IMR-90 (cell line): ENCODE data around the gene MYL10. TPM values are rescaled to one million over a fixed set of nuclear protein-coding genes. Genes with fewer than 3 reads are reported as not detected.

Experiments
- ATAC-seq: fragments of 200-7000 bp; cut with Tn5 transposase; 2 replicates; pipeline ENCODE4 v1.9.1; 2020; ENCODE audit warnings: low read depth, mild to moderate bottlenecking, moderate library complexity
- BruUV-seq: library from RNA; stranded (reverse); fragments of 400-500 nt; replicated peaks from 2 replicates; lab custom pipeline; 2021; lab: Mats Ljungman, UMichigan
- CTCF ChIA-PET: fragments of 300-600 bp; formaldehyde crosslinking; extraction: SDS; loops from one replicate; lab custom pipeline; 2021; ENCODE audit warnings: antibody characterized with exemption; lab: Yijun Ruan, JAX
- POLR2A ChIA-PET: fragments of 300-600 bp; sonication (Branson Sonifier 250); formaldehyde crosslinking; loops from one replicate; lab custom pipeline; 2022; ENCODE audit warnings: antibody characterized with exemption; ENCODE audit not compliant: unreplicated experiment; lab: Charles Lee
- DNase-seq: peaks from one replicate; pipeline ENCODE4 v3.0.0; 2013
- H2AFZ ChIP-seq: replicated peaks from 2 replicates; pipeline ENCODE3; 2013; ENCODE audit warnings: low read length, mild to moderate bottlenecking; ENCODE audit not compliant: poor library complexity
- H2AK5ac ChIP-seq: 2 replicates; pipeline ENCODE4 v1.6.1; 2013; ENCODE audit warnings: low read depth, low read length, inconsistent platforms
- H2AK9ac ChIP-seq: replicated peaks from 2 replicates; pipeline ENCODE3; 2013; ENCODE audit warnings: mild to moderate bottlenecking, low read depth, low read length, moderate library complexity; ENCODE audit not compliant: poor library complexity
- H2BK120ac ChIP-seq: 2 replicates; pipeline ENCODE4 v1.6.1; 2013; ENCODE audit warnings: low read depth, low read length, inconsistent platforms
- H2BK15ac ChIP-seq: 3 replicates; pipeline ENCODE4 v1.6.1; 2013; ENCODE audit warnings: low read depth, low read length, inconsistent platforms
- H2BK20ac ChIP-seq: 2 replicates; pipeline ENCODE4 v1.6.1; 2013; ENCODE audit warnings: low read depth, mild to moderate bottlenecking, inconsistent platforms, low read length, moderate library complexity
- H2BK5ac ChIP-seq: 2 replicates; pipeline ENCODE4 v1.6.1; 2013; ENCODE audit warnings: mild to moderate bottlenecking, low read depth, low read length, inconsistent platforms; ENCODE audit not compliant: poor library complexity, severe bottlenecking
- H3K14ac ChIP-seq: replicated peaks from 2 replicates; pipeline ENCODE4 v1.6.1; 2013; ENCODE audit warnings: low read depth, low read length, inconsistent platforms
- H3K18ac ChIP-seq: 2 replicates; pipeline ENCODE4 v1.6.1; 2013; ENCODE audit warnings: low read depth, low read length, control low read depth
- H3K23ac ChIP-seq: 2 replicates; pipeline ENCODE4 v1.6.1; 2013; ENCODE audit warnings: low read depth, low read length, inconsistent platforms
- H3K27ac ChIP-seq: 2 replicates; pipeline ENCODE4 v1.5.1; 2013; ENCODE audit warnings: mild to moderate bottlenecking, control low read depth, low read length; ENCODE audit not compliant: insufficient read depth
- H3K27me3 ChIP-seq: 2 replicates; pipeline ENCODE4 v1.6.1; 2013; ENCODE audit warnings: low read length; ENCODE audit not compliant: control insufficient read depth, insufficient read depth
- H3K36me3 ChIP-seq: 2 replicates; pipeline ENCODE4 v1.6.1; 2013; ENCODE audit warnings: low read length, mixed read lengths; ENCODE audit not compliant: control insufficient read depth, insufficient read depth
- H3K4ac ChIP-seq: 2 replicates; pipeline ENCODE4 v1.6.1; 2013; ENCODE audit warnings: low read depth, low read length, inconsistent platforms
- H3K4me1 ChIP-seq: 2 replicates; pipeline ENCODE4 v1.6.1; 2013; ENCODE audit warnings: low read length, mixed read lengths; ENCODE audit not compliant: control insufficient read depth, insufficient read depth
- H3K4me2 ChIP-seq: 2 replicates; pipeline ENCODE4 v1.6.1; 2013; ENCODE audit warnings: low read depth, mild to moderate bottlenecking, control low read depth, low read length, moderate library complexity
- H3K4me3 ChIP-seq: 2 replicates; pipeline ENCODE4 v1.5.1; 2013; ENCODE audit warnings: low read depth, mild to moderate bottlenecking, control low read depth, low read length, moderate library complexity; ENCODE audit not compliant: insufficient read depth
- H3K56ac ChIP-seq: 2 replicates; pipeline ENCODE4 v1.6.1; 2013; ENCODE audit warnings: low read length, inconsistent platforms; ENCODE audit not compliant: insufficient read depth; ENCODE audit errors: extremely low read depth
- H3K79me1 ChIP-seq, 2 experiments: 2 replicates each; pipeline ENCODE4 v1.6.1; 2013; ENCODE audit warnings: low read length in 2 of 2, inconsistent platforms in 1 of 2, low read depth in 1 of 2
- H3K9ac ChIP-seq: 2 replicates; pipeline ENCODE4 v1.6.1; 2013; ENCODE audit warnings: low read depth, low read length, control low read depth
- H3K9me1 ChIP-seq: 2 replicates; pipeline ENCODE4 v1.6.1; 2013; ENCODE audit warnings: low read length, inconsistent platforms; ENCODE audit not compliant: insufficient read depth
- H3K9me3 ChIP-seq: 2 replicates; pipeline ENCODE4 v1.6.1; 2013; ENCODE audit warnings: low read length; ENCODE audit not compliant: control insufficient read depth, insufficient read depth
- H4K20me1 ChIP-seq: 2 replicates; pipeline ENCODE4 v1.6.1; 2013; ENCODE audit warnings: low read length, inconsistent platforms; ENCODE audit not compliant: insufficient read depth
- H4K5ac ChIP-seq: 2 replicates; pipeline ENCODE4 v1.6.1; 2013; ENCODE audit warnings: mild to moderate bottlenecking, low read depth, low read length, control low read depth
- H4K8ac ChIP-seq, 2 experiments: 2 replicates each; pipeline ENCODE4 v1.6.1; 2013; ENCODE audit warnings: low read depth in 2 of 2, low read length in 2 of 2, control low read depth in 1 of 2, inconsistent platforms in 1 of 2
- H4K91ac ChIP-seq: 2 replicates; pipeline ENCODE4 v1.6.1; 2013; ENCODE audit warnings: low read depth, low read length, inconsistent platforms; ENCODE audit not compliant: insufficient read depth
- POLR2A ChIP-seq: IDR thresholded peaks from 2 replicates; pipeline ENCODE4 v1.6.1; 2012; ENCODE audit warnings: mild to moderate bottlenecking, low read depth, low read length
- WGBS, 2 experiments: methylation state at CpG; one replicate each; pipeline versions ENCODE4 v1.1.5 to v1.1.7; 2013; ENCODE audit warnings: missing lambda C conversion rate in 2 of 2; ENCODE audit not compliant: insufficient read length in 1 of 2; ENCODE audit errors: extremely low coverage in 2 of 2; 5-methylcytosine and 5-hydroxymethylcytosine counted together
- dilution Hi-C: fragments of 300-500 bp; cut with HindIII; formaldehyde crosslinking; loops from one replicate; pipeline ENCODE4 v1.14.3; 2018; ENCODE audit warnings: low sequenced_read_pairs; ENCODE audit not compliant: unreplicated experiment
- in situ Hi-C: fragments of 300-500 bp; cut with MboI; formaldehyde crosslinking; loops from 3 replicates; pipeline ENCODE4 v1.14.3; 2019; ENCODE audit warnings: low sequenced_read_pairs, inconsistent platforms, mixed read lengths
- intact Hi-C: fragments of 100-400 bp; cut with micrococcal nuclease; formaldehyde crosslinking; loops from 2 replicates; pipeline ENCODE4 v1.10.0; 2022
- polyA plus RNA-seq, 3 experiments: library from polyadenylated mRNA; depleted of rRNA; stranded (reverse); fragments of >200 nt; gene quantifications; 2 replicates each; pipeline ENCODE4 v1.2.3, GENCODE V29; 2012; ENCODE audit warnings: low replicate concordance in 1 of 3
- total RNA-seq: library from RNA; depleted of rRNA; stranded (reverse); fragments of >200 nt; gene quantifications from 2 replicates; pipeline ENCODE4 v1.2.3, GENCODE V29; 2012

MYL10 gene
- total and polyA plus RNA-seq, 2 of the 4 experiments (the other 2 are of a cell fraction), result not detected

DNA sequence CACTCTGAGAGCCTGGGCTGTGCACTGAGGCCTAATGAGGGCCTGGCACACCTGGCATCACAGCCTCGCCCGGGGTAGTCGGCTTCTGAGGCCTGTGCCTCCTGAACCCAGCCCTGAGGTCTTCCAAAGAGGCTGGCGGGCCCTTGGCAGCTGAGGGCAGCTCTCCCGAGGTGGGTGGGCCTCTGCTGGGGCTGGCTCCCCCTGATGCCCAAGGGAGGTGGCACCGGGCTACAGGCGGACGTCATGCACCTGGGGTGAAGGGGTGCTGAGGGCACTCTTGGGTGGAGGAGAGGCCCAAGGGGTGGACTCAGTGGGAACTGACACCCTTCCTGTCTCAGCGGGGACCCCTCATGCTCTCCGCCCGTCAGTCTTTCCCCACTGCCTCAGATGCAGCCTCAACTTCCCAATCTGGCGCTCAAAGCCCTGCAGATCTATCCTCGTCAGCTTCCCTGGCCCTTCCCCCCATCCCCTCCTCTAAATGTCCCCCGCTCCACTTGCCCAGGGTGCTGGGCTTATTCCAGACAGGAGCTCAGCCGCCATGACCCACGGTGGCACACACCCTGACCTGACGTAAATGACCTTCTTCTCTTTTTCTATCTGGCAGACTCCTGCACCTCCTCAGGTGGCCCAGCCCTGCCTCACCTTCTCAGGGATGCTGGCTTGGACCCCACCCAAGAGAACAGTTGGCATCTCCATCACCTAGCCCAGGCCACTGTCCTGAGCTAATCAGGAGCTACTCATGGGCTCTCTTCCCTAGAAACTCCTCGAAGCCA lies 38.2 kb downstream of the MYL10 start:
- no TSS peak for BruUV-seq
- no peak overlapping the region for H3K56ac ChIP-seq
- CTCF ChIA-PET, result no interaction called here

More for the DNA sequence above, 38.2 kb downstream of the MYL10 start:
- no peak overlapping the region for H3K14ac ChIP-seq
- no peak overlapping the region for H3K4ac ChIP-seq
- H3K27ac ChIP-seq, result no peak overlapping the region
- no peak overlapping the region for H3K9ac ChIP-seq
- H2AFZ ChIP-seq, result no peak overlapping the region
- H3K18ac ChIP-seq, result no peak overlapping the region
- no peak for ATAC-seq
- H2BK5ac ChIP-seq, result no peak overlapping the region
- H3K9me1 ChIP-seq, result no peaks in the 10 kb centered on the region
- H3K36me3 ChIP-seq, result no peaks in the 10 kb centered on the region
- H3K4me1 ChIP-seq, result peaks cover 2% of the 10 kb centered on the region; the same call in 1 of the 2 replicates
- no peak overlapping the region for H2BK20ac ChIP-seq
- H2AK9ac ChIP-seq, result no peak overlapping the region
- no peak for TF ChIP-seq POLR2A
- peaks cover 18% of the 10 kb centered on the region for H3K27me3 ChIP-seq
- POLR2A ChIA-PET, result no interaction called here
- no peak overlapping the region for H2BK120ac ChIP-seq
- H3K23ac ChIP-seq, result no peak overlapping the region
- H2BK15ac ChIP-seq, result no peak overlapping the region
- H4K5ac ChIP-seq, result no peak overlapping the region
- H4K91ac ChIP-seq, result no peak overlapping the region
- 72% methylated on average over 6 of the region's 18 CpGs; no CpG with 5 or more reads in 1 of the 2 experiments for WGBS, 2 experiments
- no peak for DNase-seq
- H3K9me3 ChIP-seq, result no peaks in the 10 kb centered on the region
- in situ Hi-C loops, result no loop called here
- H3K4me3 ChIP-seq, result no peak overlapping the region
- intact Hi-C loops, result no loop called here
- no peaks in the 10 kb centered on the region for H3K79me1 ChIP-seq
- dilution Hi-C loops, result no loop called here
- no peaks in the 10 kb centered on the region for H4K20me1 ChIP-seq
- H3K4me2 ChIP-seq, result no peak overlapping the region
- no peak overlapping the region for H4K8ac ChIP-seq
- H2AK5ac ChIP-seq, result no peak overlapping the region
